ENCODE measurements around the gene RNF166.

Gene RNF166

GRCh38 chr16:88753602-88754001, 47.4 kb upstream of the RNF166 start:
- no peak overlapping the region for H3K9ac ChIP-seq (ENCODE audit: low read length)
- no peak for DNase-seq

DNA sequence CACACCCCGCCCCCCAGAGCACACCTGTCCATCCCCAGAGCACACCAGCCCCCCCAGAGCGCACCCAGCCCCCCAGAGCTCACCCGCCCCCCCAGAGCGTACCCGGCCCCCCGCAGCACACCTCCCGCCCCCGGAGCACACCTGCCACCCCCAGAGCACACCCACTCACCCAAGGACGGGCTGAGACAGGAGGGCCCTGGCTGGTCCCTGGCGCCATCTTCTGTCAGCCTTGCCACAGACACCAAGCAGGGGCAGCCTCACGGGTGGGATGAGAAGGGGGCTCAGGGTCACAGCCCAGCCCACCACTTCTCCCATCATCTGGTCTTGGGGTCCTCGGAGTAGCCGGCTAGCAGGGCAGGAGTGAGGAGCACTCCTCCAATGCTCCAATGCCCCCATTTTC, 47.0 kb upstream of the RNF166 start:
- Histone ChIP-seq H3K4me1 (ENCODE audit: low read length) (no peaks in the 10 kb centered on the region), H3K9ac (ENCODE audit: low read length) (no peak overlapping the region), H3K36me3 (replicated peaks; ENCODE audit: insufficient read depth, low read length) (no peaks in the 10 kb centered on the region; the same call in 1 of the 2 replicates), H3K27me3 (replicated peaks; ENCODE audit: insufficient read depth, low read length) (no peaks in the 10 kb centered on the region), H3K4me2 (ENCODE audit: low read depth, low read length) (no peak overlapping the region), H3K9me2 (replicated peaks; ENCODE audit: insufficient read depth, low read length) (no peaks in the 10 kb centered on the region), H3K79me2 (ENCODE audit: low read length) (peaks cover 78% of the 10 kb centered on the region), H4K20me1 (ENCODE audit: insufficient read depth, low read length) (peaks cover 8% of the 10 kb centered on the region), H3K4me3 (ENCODE audit: low read length) (no peak overlapping the region), H3K9me3 (replicated peaks; ENCODE audit: insufficient read depth, low read length) (no peaks in the 10 kb centered on the region), H2AFZ (ENCODE audit: low read length) (no peak overlapping the region), H3K27ac (ENCODE audit: low read length) (no peak overlapping the region), H3F3A (ENCODE audit: insufficient read depth, low read length) (no peaks in the 10 kb centered on the region)
- DNase-seq = no peak
- TF ChIP-seq EZH2phosphoT487 (IDR thresholded peaks at IDR 0.05; ENCODE audit: low read length) (no peak), EZH2 (optimal IDR thresholded peaks at IDR 0.05; ENCODE audit: low read depth, low read length) (no peak), CTCF (IDR thresholded peaks at IDR 0.05; ENCODE audit: low read length) (no peak)

More at GRCh38 chr16:88753602-88754001, 47.4 kb upstream of the RNF166 start:
- H3K4me1 ChIP-seq (ENCODE audit: low read length) = no peaks in the 10 kb centered on the region
- H3K9me2 ChIP-seq (replicated peaks; ENCODE audit: insufficient read depth, low read length) = no peaks in the 10 kb centered on the region
- no peaks in the 10 kb centered on the region for H3K27me3 ChIP-seq (replicated peaks; ENCODE audit: insufficient read depth, low read length)
- H4K20me1 ChIP-seq (ENCODE audit: insufficient read depth, low read length) = peaks cover 10% of the 10 kb centered on the region
- H3F3A ChIP-seq (ENCODE audit: insufficient read depth, low read length) = no peaks in the 10 kb centered on the region
- no peak overlapping the region for H2AFZ ChIP-seq (ENCODE audit: low read length)
- no peak overlapping the region for H3K27ac ChIP-seq (ENCODE audit: low read length)
- H3K79me2 ChIP-seq (ENCODE audit: low read length) = peaks cover 78% of the 10 kb centered on the region
- H3K4me3 ChIP-seq (ENCODE audit: low read length) = no peak overlapping the region
- no peak for TF ChIP-seq CTCF (IDR thresholded peaks at IDR 0.05; ENCODE audit: low read length)
- TF ChIP-seq EZH2 (optimal IDR thresholded peaks at IDR 0.05; ENCODE audit: low read depth, low read length) = no peak
- no peak for TF ChIP-seq EZH2phosphoT487 (IDR thresholded peaks at IDR 0.05; ENCODE audit: low read length)
- no peaks in the 10 kb centered on the region for H3K9me3 ChIP-seq (replicated peaks; ENCODE audit: insufficient read depth, low read length)
- H3K4me2 ChIP-seq (ENCODE audit: low read depth, low read length) = no peak overlapping the region
- H3K36me3 ChIP-seq (replicated peaks; ENCODE audit: insufficient read depth, low read length) = no peaks in the 10 kb centered on the region; the same call in 1 of the 2 replicates

DNA sequence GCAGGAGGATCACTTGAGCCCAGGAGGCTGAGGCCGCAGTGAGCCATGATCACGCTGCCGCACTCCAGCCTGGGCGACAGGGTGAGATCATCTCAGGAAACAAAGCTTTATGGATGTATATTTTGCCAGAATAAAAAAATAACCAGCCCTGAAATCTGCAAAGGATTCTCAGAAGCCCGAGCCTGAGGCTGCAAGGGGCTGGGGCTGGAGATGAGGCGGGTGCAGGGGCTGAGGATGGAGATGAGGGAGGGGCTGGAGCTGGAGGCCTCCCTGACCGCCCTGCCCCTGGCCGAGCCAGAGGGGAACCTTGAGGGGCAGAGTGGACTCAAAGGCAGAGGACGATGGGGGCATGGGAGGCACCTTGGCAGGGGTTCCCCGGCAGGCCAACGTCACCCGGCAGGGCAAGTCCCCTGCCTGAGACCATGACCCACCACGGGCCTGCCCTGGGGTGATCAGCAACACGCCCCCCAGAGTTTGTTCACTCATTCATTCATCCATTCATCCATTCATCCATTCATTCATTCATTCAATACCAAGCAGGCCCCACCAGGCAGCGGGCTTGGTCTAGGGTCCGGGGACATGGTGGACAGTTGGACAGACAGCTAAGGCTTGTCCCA, 46.3 kb upstream of the RNF166 start:
- TF ChIP-seq EZH2 (optimal IDR thresholded peaks at IDR 0.05; ENCODE audit: low read depth, low read length) (no peak), CTCF (IDR thresholded peaks at IDR 0.05; ENCODE audit: low read length) (no peak), EZH2phosphoT487 (IDR thresholded peaks at IDR 0.05; ENCODE audit: low read length) (no peak)
- Histone ChIP-seq H2AFZ (ENCODE audit: low read length) (no peak overlapping the region), H3K9me2 (replicated peaks; ENCODE audit: insufficient read depth, low read length) (no peaks in the 10 kb centered on the region), H3K27ac (ENCODE audit: low read length) (no peak overlapping the region), H3K4me3 (ENCODE audit: low read length) (no peak overlapping the region), H3K4me1 (ENCODE audit: low read length) (no peaks in the 10 kb centered on the region), H3K4me2 (ENCODE audit: low read depth, low read length) (no peak overlapping the region), H3K79me2 (ENCODE audit: low read length) (peaks cover 78% of the 10 kb centered on the region), H3K36me3 (replicated peaks; ENCODE audit: insufficient read depth, low read length) (no peaks in the 10 kb centered on the region; the same call in 1 of the 2 replicates), H3F3A (ENCODE audit: insufficient read depth, low read length) (no peaks in the 10 kb centered on the region), H3K27me3 (replicated peaks; ENCODE audit: insufficient read depth, low read length) (no peaks in the 10 kb centered on the region), H3K9me3 (replicated peaks; ENCODE audit: insufficient read depth, low read length) (no peaks in the 10 kb centered on the region), H4K20me1 (ENCODE audit: insufficient read depth, low read length) (peaks cover 8% of the 10 kb centered on the region), H3K9ac (ENCODE audit: low read length) (no peak overlapping the region)
- no peak for DNase-seq

Data from MM.1S (cell line).